ENCODE measurements around the gene NDUFA8. TPM values are rescaled to one million over a fixed set of nuclear protein-coding genes. Genes with fewer than 3 reads are reported as not detected.
A peak's percentile ranks its signal among the peaks of the same experiment; 100 is the strongest.

The NDUFA8 gene
- total RNA-seq, 1 experiment from 2014 or later, result 70.7 TPM

DNA sequence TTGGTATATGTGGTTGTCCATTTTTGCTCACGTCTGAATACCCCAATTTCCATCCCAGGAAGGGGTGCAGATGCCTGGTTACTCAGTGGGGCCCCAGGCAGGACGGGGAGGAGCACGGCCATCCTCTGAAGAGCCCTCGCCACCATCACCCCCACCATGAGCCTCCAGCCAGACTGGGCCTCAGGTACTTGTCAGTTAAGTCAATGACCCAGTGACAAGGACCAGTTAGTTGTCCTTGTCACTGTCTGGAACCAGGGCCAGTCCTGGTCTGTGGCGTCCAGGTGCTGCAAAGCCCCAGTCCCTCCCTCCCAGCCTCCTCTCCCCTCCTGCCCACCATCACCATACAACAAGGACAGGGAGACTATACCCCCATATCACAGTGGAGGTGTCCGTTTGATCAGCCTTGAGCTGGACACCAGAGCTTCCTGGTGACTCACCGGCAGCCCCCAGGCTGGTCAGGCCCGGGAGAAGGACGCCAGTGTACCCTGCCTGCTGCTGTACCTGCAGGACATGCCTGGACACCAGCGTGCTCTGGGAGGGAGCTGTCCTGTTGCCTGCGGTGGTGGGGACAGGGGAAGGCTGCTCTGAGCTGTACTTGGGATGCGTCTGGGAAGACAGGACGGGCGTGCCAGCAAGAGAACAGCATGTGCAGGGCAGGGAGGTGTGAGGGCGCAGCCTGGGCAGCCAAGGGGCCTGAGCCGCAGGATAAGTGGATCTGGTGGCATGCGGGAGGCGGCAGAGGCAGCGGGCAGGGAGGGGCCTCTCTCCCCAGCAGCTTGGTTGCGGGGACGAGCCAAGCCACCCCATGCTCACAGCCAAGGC lies 33.9 kb downstream of the NDUFA8 start:
- Mint-ChIP-seq H3K9me3 (no peaks in the 10 kb centered on the region), H3K27ac (no peak overlapping the region), H3K4me3 (peak overlapping the region; percentile 73), H3K36me3 (no peaks in the 10 kb centered on the region), H3K27me3 (ENCODE audit: low read depth) (peaks cover 43% of the 10 kb centered on the region), H3K4me1 (peaks cover 21% of the 10 kb centered on the region)
- no peak for TF ChIP-seq RORB (CRISPR knock-in tag; IDR thresholded peaks at IDR 0.05)
- TF ChIP-seq TEAD4 (CRISPR knock-in tag; IDR thresholded peaks at IDR 0.05), result no peak
- TF ChIP-seq IRF1 (CRISPR knock-in tag; IDR thresholded peaks at IDR 0.05), result no peak
- no peak for TF ChIP-seq CREB1 (CRISPR knock-in tag; IDR thresholded peaks at IDR 0.05)
- no peak for TF ChIP-seq OVOL2 (CRISPR knock-in tag; IDR thresholded peaks at IDR 0.05; ENCODE audit: borderline replicate concordance)
- 0 out of 2 replicates have a peak, but pooled peaks have one; percentile 18 for TF ChIP-seq FOXP1 (CRISPR knock-in tag; IDR thresholded peaks at IDR 0.05; ENCODE audit: borderline replicate concordance)
- TF ChIP-seq SOX15 (CRISPR knock-in tag; IDR thresholded peaks at IDR 0.05), result no peak
- TF ChIP-seq ZNF138 (CRISPR knock-in tag; conservative IDR thresholded peaks at IDR 0.05), result no peak
- TF ChIP-seq, protein P1, sequence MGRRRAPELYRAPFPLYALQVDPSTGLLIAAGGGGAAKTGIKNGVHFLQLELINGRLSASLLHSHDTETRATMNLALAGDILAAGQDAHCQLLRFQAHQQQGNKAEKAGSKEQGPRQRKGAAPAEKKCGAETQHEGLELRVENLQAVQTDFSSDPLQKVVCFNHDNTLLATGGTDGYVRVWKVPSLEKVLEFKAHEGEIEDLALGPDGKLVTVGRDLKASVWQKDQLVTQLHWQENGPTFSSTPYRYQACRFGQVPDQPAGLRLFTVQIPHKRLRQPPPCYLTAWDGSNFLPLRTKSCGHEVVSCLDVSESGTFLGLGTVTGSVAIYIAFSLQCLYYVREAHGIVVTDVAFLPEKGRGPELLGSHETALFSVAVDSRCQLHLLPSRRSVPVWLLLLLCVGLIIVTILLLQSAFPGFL (CRISPR knock-in tag; IDR thresholded peaks at IDR 0.05; ENCODE audit: borderline replicate concordance), result no peak
- no peak for TF ChIP-seq ZNF219 (CRISPR knock-in tag; IDR thresholded peaks at IDR 0.05; ENCODE audit: borderline replicate concordance)
- TF ChIP-seq SMAD4 (CRISPR knock-in tag; IDR thresholded peaks at IDR 0.05), result no peak
- no peak for TF ChIP-seq ZNF396 (CRISPR knock-in tag; IDR thresholded peaks at IDR 0.05; ENCODE audit: borderline replicate concordance)
- TF ChIP-seq, protein P2, sequence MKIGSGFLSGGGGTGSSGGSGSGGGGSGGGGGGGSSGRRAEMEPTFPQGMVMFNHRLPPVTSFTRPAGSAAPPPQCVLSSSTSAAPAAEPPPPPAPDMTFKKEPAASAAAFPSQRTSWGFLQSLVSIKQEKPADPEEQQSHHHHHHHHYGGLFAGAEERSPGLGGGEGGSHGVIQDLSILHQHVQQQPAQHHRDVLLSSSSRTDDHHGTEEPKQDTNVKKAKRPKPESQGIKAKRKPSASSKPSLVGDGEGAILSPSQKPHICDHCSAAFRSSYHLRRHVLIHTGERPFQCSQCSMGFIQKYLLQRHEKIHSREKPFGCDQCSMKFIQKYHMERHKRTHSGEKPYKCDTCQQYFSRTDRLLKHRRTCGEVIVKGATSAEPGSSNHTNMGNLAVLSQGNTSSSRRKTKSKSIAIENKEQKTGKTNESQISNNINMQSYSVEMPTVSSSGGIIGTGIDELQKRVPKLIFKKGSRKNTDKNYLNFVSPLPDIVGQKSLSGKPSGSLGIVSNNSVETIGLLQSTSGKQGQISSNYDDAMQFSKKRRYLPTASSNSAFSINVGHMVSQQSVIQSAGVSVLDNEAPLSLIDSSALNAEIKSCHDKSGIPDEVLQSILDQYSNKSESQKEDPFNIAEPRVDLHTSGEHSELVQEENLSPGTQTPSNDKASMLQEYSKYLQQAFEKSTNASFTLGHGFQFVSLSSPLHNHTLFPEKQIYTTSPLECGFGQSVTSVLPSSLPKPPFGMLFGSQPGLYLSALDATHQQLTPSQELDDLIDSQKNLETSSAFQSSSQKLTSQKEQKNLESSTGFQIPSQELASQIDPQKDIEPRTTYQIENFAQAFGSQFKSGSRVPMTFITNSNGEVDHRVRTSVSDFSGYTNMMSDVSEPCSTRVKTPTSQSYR (CRISPR knock-in tag; IDR thresholded peaks at IDR 0.05), result 0 out of 2 replicates have a peak, but pooled peaks have one; percentile 8
- TF ChIP-seq ZNF121 (CRISPR knock-in tag; IDR thresholded peaks at IDR 0.05), result peak; percentile 45; the same call in 1 of the 2 replicates
- TF ChIP-seq, protein P3, sequence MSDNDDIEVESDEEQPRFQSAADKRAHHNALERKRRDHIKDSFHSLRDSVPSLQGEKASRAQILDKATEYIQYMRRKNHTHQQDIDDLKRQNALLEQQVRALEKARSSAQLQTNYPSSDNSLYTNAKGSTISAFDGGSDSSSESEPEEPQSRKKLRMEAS (CRISPR knock-in tag; IDR thresholded peaks at IDR 0.05), result peak; percentile 46; the same call in 1 of the 2 replicates
- TF ChIP-seq NFYB (CRISPR knock-in tag; conservative IDR thresholded peaks at IDR 0.05; ENCODE audit: low read depth), result no peak
- TF ChIP-seq EMX1 (CRISPR knock-in tag; IDR thresholded peaks at IDR 0.05), result no peak
- no peak for TF ChIP-seq TP53 (CRISPR knock-in tag; IDR thresholded peaks at IDR 0.05)
- ChIA-PET CTCF (interaction anchor here (0.5 to 24.3 kb wide), 50 partner anchors 9 to 834 kb away, joined by 3 to 627 read pairs (median 6); partner anchors contain the start of genes MORN5, MRRF, NDUFA8 and PTGS1), POLR2A (interaction anchor here (0.5 to 1.5 kb wide), 4 partner anchors 10 to 139 kb away, joined by 3 to 4 read pairs (median 3); partner anchors contain the start of genes MRRF and RBM18)
- peak; percentile 8 for ATAC-seq
- no peak for DNase-seq (ENCODE audit: low spot score)

DNA sequence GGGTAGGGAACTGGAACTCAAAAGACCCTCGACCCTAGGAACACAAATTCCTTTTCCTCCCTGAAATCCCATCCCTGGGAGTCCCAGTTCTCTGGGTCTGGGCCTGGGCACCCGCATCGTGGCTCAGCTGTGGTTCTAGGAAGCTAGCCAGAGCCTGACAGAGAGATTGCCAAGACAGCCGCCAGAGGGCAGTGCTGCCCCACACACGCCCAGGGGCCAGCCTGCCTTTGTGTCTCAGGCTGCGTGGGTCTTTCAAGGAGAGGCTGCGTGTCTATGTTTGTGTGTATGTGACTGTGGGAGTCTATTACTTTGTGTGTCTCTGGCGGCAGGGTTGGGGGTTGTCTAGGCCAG lies 34.4 kb downstream of the NDUFA8 start:
- CTCF ChIA-PET, result interaction anchor here (0.6 to 24.3 kb wide), 50 partner anchors 10 to 711 kb away, joined by 3 to 627 read pairs (median 6); partner anchors contain the start of genes LHX6, MORN5, MRRF and NDUFA8
- peak overlapping the region; percentile 73 for H3K4me3 Mint-ChIP-seq
- ATAC-seq (peak; percentile 59), DNase-seq (ENCODE audit: low spot score) (peak; percentile 84)
- H3K27ac Mint-ChIP-seq, result no peak overlapping the region
- no peaks in the 10 kb centered on the region for H3K9me3 Mint-ChIP-seq
- no peak for TF ChIP-seq NR1H2 (CRISPR knock-in tag; IDR thresholded peaks at IDR 0.05)
- no peak for TF ChIP-seq MXD4 (CRISPR knock-in tag; IDR thresholded peaks at IDR 0.05; ENCODE audit: borderline replicate concordance)
- TF ChIP-seq, protein P4, sequence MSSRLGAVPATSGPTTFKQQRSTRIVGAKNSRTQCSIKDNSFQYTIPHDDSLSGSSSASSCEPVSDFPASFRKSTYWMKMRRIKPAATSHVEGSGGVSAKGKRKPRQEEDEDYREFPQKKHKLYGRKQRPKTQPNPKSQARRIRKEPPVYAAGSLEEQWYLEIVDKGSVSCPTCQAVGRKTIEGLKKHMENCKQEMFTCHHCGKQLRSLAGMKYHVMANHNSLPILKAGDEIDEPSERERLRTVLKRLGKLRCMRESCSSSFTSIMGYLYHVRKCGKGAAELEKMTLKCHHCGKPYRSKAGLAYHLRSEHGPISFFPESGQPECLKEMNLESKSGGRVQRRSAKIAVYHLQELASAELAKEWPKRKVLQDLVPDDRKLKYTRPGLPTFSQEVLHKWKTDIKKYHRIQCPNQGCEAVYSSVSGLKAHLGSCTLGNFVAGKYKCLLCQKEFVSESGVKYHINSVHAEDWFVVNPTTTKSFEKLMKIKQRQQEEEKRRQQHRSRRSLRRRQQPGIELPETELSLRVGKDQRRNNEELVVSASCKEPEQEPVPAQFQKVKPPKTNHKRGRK (CRISPR knock-in tag; IDR thresholded peaks at IDR 0.05; ENCODE audit: borderline replicate concordance), result no peak
- no peak for TF ChIP-seq ESRRA (CRISPR knock-in tag; IDR thresholded peaks at IDR 0.05; ENCODE audit: borderline replicate concordance)
- TF ChIP-seq ZNF671 (CRISPR knock-in tag; IDR thresholded peaks at IDR 0.05), result no peak
- TF ChIP-seq, protein P5, sequence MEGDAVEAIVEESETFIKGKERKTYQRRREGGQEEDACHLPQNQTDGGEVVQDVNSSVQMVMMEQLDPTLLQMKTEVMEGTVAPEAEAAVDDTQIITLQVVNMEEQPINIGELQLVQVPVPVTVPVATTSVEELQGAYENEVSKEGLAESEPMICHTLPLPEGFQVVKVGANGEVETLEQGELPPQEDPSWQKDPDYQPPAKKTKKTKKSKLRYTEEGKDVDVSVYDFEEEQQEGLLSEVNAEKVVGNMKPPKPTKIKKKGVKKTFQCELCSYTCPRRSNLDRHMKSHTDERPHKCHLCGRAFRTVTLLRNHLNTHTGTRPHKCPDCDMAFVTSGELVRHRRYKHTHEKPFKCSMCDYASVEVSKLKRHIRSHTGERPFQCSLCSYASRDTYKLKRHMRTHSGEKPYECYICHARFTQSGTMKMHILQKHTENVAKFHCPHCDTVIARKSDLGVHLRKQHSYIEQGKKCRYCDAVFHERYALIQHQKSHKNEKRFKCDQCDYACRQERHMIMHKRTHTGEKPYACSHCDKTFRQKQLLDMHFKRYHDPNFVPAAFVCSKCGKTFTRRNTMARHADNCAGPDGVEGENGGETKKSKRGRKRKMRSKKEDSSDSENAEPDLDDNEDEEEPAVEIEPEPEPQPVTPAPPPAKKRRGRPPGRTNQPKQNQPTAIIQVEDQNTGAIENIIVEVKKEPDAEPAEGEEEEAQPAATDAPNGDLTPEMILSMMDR (IDR thresholded peaks at IDR 0.05), result peak; percentile 88
- H3K27me3 Mint-ChIP-seq (ENCODE audit: low read depth), result peaks cover 38% of the 10 kb centered on the region
- peaks cover 22% of the 10 kb centered on the region for H3K4me1 Mint-ChIP-seq
- POLR2A ChIA-PET, result interaction anchor here (1.0 kb wide), 1 partner anchor 101 kb away, joined by 3 read pairs; no protein-coding TSS in a partner anchor
- no peaks in the 10 kb centered on the region for H3K36me3 Mint-ChIP-seq

Measured in WTC11 (cell line).